Measurements from ENCODE around the gene KCNC3. TPM values are rescaled to one million over a fixed set of nuclear protein-coding genes. Genes with fewer than 3 reads are reported as not detected.

The KCNC3 gene
- total RNA-seq, 1 experiment from 2014 or later, result 17.3 TPM

GRCh38 chr19:50323782-50324133, 5.4 kb downstream of the KCNC3 start:
- Histone ChIP-seq H3K4me2 (ENCODE audit: insufficient read depth, insufficient read length, low read length) (no peak overlapping the region), H3K9me3 (ENCODE audit: control insufficient read depth, low read depth, low read length) (no peaks in the 10 kb centered on the region), H3K4ac (ENCODE audit: low read depth, low read length) (no peak overlapping the region), H4K20me1 (ENCODE audit: control insufficient read depth, insufficient read depth, insufficient read length) (no peaks in the 10 kb centered on the region), H2BK20ac (ENCODE audit: low read depth, low read length, poor library complexity, severe bottlenecking) (no peak overlapping the region), H3K27ac (ENCODE audit: insufficient read length, low read depth, low read length) (no peak overlapping the region), H4K8ac (replicated peaks; ENCODE audit: insufficient read length, low read depth, low read length) (no peak overlapping the region), H3K9ac (ENCODE audit: extremely low read depth, insufficient read length, low read length) (no peak overlapping the region), H3K56ac (ENCODE audit: insufficient read length, low read depth, low read length) (no peak overlapping the region), H2BK5ac (ENCODE audit: insufficient read length, low read length) (no peak overlapping the region), H4K5ac (ENCODE audit: insufficient read length, low read depth, low read length) (no peak overlapping the region), H3K14ac (ENCODE audit: insufficient read depth, low read length) (no peak overlapping the region), H3K27me3 (ENCODE audit: insufficient read depth, low read length) (peaks cover 8% of the 10 kb centered on the region; the same call in 1 of the 2 replicates), H3K23me2 (ENCODE audit: insufficient read length, low read depth, low read length, poor library complexity, severe bottlenecking) (peaks cover 8% of the 10 kb centered on the region), H3K79me2 (ENCODE audit: insufficient read depth, low read length) (no peaks in the 10 kb centered on the region), H2AFZ (ENCODE audit: low read length) (no peak overlapping the region), H2AK5ac (ENCODE audit: insufficient read length, low read length) (no peak overlapping the region), H3K4me1 (ENCODE audit: insufficient read depth, low read length) (0 out of 2 replicates have a peak, but pooled peaks cover 2% of the 10 kb centered on the region), H3K79me1 (ENCODE audit: insufficient read depth, low read depth, low read length, poor library complexity, severe bottlenecking) (no peaks in the 10 kb centered on the region), H4K91ac (ENCODE audit: insufficient read length, low read depth, low read length) (no peak overlapping the region), H2BK120ac (ENCODE audit: low read depth, low read length, poor library complexity, severe bottlenecking) (no peak overlapping the region), H3T11ph (ENCODE audit: low read length) (no peak overlapping the region), H3K23ac (ENCODE audit: insufficient read length, low read depth, low read length) (no peak overlapping the region), H2BK12ac (ENCODE audit: insufficient read length, low read depth, low read length) (no peak overlapping the region), H3K18ac (ENCODE audit: insufficient read length, low read depth, low read length) (no peak overlapping the region), H2BK15ac (ENCODE audit: low read depth, low read length) (no peak overlapping the region)
- H3K27me3 Mint-ChIP-seq (ENCODE audit: low read depth), result peaks cover 40% of the 10 kb centered on the region
- no CpG with 5 or more reads among the region's 12 CpGs for WGBS (ENCODE audit: extremely low coverage, insufficient read length, low lambda C conversion rate)
- peaks cover 35 to 46% of the 10 kb centered on the region in 2 experiments for H3K4me1 Mint-ChIP-seq
- DNase-seq, result no peak
- H3K9me3 Mint-ChIP-seq, result peaks cover 0 to 3% of the 10 kb centered on the region in 2 experiments; a peak in 2 of 5 replicates
- peaks cover 21 to 41% (median 28%) of the 10 kb centered on the region in 3 experiments for H3K36me3 Mint-ChIP-seq (ENCODE audit: insufficient read depth in 1 of 3, low read depth in 3 of 3)
- TF ChIP-seq CTCF (conservative IDR thresholded peaks at IDR 0.05), result no peak
- H3K27ac Mint-ChIP-seq, result no peak overlapping the region
- no peak overlapping the region; a peak in 1 of 5 replicates for H3K4me3 Mint-ChIP-seq
